ENCODE measurements around the gene RNASE11.

- no peak for TF ChIP-seq CTCF (IDR thresholded peaks at IDR 0.05 in 2 of 3, conservative IDR thresholded peaks at IDR 0.05 in 1 of 3; ENCODE audit: borderline replicate concordance in 1 of 3, insufficient read depth in 1 of 3, low read depth in 2 of 3, low read length in 2 of 3)
- TF ChIP-seq REST (IDR thresholded peaks at IDR 0.05; ENCODE audit: low read depth): no peak
- TF ChIP-seq JUND (IDR thresholded peaks at IDR 0.05): no peak
- no peak for TF ChIP-seq POLR2AphosphoS5 (IDR thresholded peaks at IDR 0.05; ENCODE audit: low read depth, low read length)
- TF ChIP-seq ATF3 (IDR thresholded peaks at IDR 0.05): no peak
- no peak for TF ChIP-seq POLR2A (IDR thresholded peaks at IDR 0.05; ENCODE audit: borderline replicate concordance, extremely low read depth, insufficient read depth, insufficient read length)
- no peak for TF ChIP-seq MAX (IDR thresholded peaks at IDR 0.05)
- TF ChIP-seq CEBPB (IDR thresholded peaks at IDR 0.05; ENCODE audit: low read depth): no peak
- TF ChIP-seq EZH2phosphoT487 (IDR thresholded peaks at IDR 0.05; ENCODE audit: borderline replicate concordance): no peak
- no peak for TF ChIP-seq EZH2 (IDR thresholded peaks at IDR 0.05)
- TF ChIP-seq RAD21 (IDR thresholded peaks at IDR 0.05; ENCODE audit: low read depth): no peak
- no peak for TF ChIP-seq YY1 (IDR thresholded peaks at IDR 0.05; ENCODE audit: extremely low read depth, insufficient replicate concordance, low read depth, low read length)
- TF ChIP-seq ZBTB33 (IDR thresholded peaks at IDR 0.05; ENCODE audit: extremely low read depth, insufficient replicate concordance, low read length): no peak
Observed at GRCh38 chr14:20612403-20612802, 24.6 kb upstream of the RNASE11 start.
